ENCODE results near the gene ZNF280B. TPM values are rescaled to one million over a fixed set of nuclear protein-coding genes. Genes with fewer than 3 reads are reported as not detected.

ZNF280B gene
- total and polyA plus RNA-seq, 2 of the 13 experiments (the other 11 are each of a cell fraction or from before 2014, with no cell fraction given) = 3.7 to 3.9 TPM

DNA sequence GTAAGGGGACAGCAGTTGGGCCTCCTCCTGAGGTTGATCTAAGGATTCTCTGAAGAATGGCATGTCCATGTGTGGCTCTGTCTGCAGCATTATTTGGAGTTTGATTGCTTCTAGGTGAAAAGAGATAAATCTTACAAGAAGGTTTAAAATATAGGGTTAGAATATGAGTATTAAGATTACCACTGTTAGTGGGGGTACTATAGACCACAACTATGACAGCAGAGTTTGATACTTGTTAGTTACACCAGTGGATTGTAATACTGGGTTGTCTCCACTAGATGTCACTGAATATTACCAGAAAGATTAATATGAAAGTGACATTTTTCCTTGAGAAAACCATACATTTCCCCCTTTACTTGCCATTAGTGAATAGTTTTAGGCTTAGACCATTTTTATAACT lies 47.9 kb downstream of the ZNF280B start:
- Histone ChIP-seq H3K79me2 (ENCODE audit: insufficient read depth, low read length) (no peaks in the 10 kb centered on the region), H3K9me3 (ENCODE audit: low read length) (peaks cover 13% of the 10 kb centered on the region), H3K27me3 (ENCODE audit: control insufficient read depth in 1 of 2, insufficient read depth in 2 of 2, low read length in 2 of 2) (peaks cover 0 to 6% of the 10 kb centered on the region in 2 experiments; a peak in 1 of 5 replicates), H2AFZ (ENCODE audit: low read length) (no peak overlapping the region), H4K20me1 (ENCODE audit: insufficient read depth, low read length) (no peaks in the 10 kb centered on the region), H3K4me3 (replicated peaks in 1 of 3; ENCODE audit: insufficient read depth in 1 of 3, low read depth in 2 of 3, low read length in 3 of 3) (no peak overlapping the region), H3K36me3 (replicated peaks in 1 of 2; ENCODE audit: control insufficient read depth in 1 of 2, insufficient read depth in 2 of 2, low read length in 2 of 2) (no peaks in the 10 kb centered on the region), H3K9ac (ENCODE audit: insufficient read depth, low read depth, low read length) (no peak overlapping the region), H3K4me2 (ENCODE audit: low read depth, low read length) (no peak overlapping the region), H3K4me1 (ENCODE audit: insufficient read depth, low read length) (no peaks in the 10 kb centered on the region), H3K27ac (ENCODE audit: extremely low read length, insufficient read depth, low read length) (no peak overlapping the region)
- DNase-seq (ENCODE audit: low spot score) = peak; percentile 18
- FAIRE-seq = no peak
- POLR2A ChIA-PET = no interaction called here
- no peak for ATAC-seq
- intact Hi-C loops (cut with micrococcal nuclease; ENCODE audit: unreplicated experiment) (loop anchor here (10.0 kb wide), 1 partner anchor 124 kb away; no protein-coding TSS in a partner anchor), in situ Hi-C loops (cut with HindIII; ENCODE audit: extremely low pct_ligation_motif_present, low pct_unique_long_range_greater_than_20kb) (loop anchor here (5.0 kb wide), 1 partner anchor 92 kb away; no protein-coding TSS in a partner anchor)
- BruUV-seq (replicated peaks) = no TSS peak
- peak; percentile 28; the same call in 1 of the 2 replicates for TF ChIP-seq STAG1 (CRISPR knock-in tag; IDR thresholded peaks at IDR 0.05)
- no peak for TF ChIP-seq GATAD1 (CRISPR knock-in tag; IDR thresholded peaks at IDR 0.05)
- TF ChIP-seq, protein P1, sequence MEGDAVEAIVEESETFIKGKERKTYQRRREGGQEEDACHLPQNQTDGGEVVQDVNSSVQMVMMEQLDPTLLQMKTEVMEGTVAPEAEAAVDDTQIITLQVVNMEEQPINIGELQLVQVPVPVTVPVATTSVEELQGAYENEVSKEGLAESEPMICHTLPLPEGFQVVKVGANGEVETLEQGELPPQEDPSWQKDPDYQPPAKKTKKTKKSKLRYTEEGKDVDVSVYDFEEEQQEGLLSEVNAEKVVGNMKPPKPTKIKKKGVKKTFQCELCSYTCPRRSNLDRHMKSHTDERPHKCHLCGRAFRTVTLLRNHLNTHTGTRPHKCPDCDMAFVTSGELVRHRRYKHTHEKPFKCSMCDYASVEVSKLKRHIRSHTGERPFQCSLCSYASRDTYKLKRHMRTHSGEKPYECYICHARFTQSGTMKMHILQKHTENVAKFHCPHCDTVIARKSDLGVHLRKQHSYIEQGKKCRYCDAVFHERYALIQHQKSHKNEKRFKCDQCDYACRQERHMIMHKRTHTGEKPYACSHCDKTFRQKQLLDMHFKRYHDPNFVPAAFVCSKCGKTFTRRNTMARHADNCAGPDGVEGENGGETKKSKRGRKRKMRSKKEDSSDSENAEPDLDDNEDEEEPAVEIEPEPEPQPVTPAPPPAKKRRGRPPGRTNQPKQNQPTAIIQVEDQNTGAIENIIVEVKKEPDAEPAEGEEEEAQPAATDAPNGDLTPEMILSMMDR (CRISPR knock-in tag; IDR thresholded peaks at IDR 0.05) = peak; percentile 38; the same call in 1 of the 2 replicates
- TF ChIP-seq, protein P2, sequence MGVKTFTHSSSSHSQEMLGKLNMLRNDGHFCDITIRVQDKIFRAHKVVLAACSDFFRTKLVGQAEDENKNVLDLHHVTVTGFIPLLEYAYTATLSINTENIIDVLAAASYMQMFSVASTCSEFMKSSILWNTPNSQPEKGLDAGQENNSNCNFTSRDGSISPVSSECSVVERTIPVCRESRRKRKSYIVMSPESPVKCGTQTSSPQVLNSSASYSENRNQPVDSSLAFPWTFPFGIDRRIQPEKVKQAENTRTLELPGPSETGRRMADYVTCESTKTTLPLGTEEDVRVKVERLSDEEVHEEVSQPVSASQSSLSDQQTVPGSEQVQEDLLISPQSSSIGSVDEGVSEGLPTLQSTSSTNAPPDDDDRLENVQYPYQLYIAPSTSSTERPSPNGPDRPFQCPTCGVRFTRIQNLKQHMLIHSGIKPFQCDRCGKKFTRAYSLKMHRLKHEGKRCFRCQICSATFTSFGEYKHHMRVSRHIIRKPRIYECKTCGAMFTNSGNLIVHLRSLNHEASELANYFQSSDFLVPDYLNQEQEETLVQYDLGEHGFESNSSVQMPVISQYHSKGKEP (CRISPR knock-in tag; IDR thresholded peaks at IDR 0.05) = no peak
- CTCF ChIA-PET (ENCODE audit: low intra/inter-chr PET ratio, low total read pairs) = no interaction called here

DNA sequence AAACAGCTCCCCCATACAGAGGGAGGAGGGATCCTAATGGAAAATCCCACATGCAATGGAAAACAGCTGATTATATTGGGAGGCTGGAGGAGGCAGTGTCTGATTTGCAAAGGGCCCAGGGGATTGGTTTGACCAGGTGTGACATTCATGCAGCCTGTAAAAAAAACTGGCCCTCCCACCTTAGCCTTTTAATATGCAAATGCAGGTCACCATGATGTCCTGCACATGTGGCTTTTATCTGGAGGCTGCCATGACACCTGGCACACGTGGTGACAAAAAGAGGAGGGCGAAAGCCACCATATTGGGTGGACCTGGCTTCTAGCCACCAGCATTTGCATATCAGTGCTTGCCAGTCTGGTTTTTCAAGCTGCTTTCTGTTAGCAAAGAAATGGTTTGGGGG lies 48.5 kb downstream of the ZNF280B start:
- Histone ChIP-seq H3K9me3 (ENCODE audit: low read length) (peaks cover 13% of the 10 kb centered on the region), H3K4me2 (ENCODE audit: low read depth, low read length) (no peak overlapping the region), H3K27ac (ENCODE audit: extremely low read length, insufficient read depth, low read length) (no peak overlapping the region), H3K27me3 (ENCODE audit: control insufficient read depth in 1 of 2, insufficient read depth in 2 of 2, low read length in 2 of 2) (peaks cover 0 to 6% of the 10 kb centered on the region in 2 experiments; a peak in 1 of 5 replicates), H3K4me3 (replicated peaks in 1 of 3; ENCODE audit: insufficient read depth in 1 of 3, low read depth in 2 of 3, low read length in 3 of 3) (no peak overlapping the region), H3K36me3 (replicated peaks in 1 of 2; ENCODE audit: control insufficient read depth in 1 of 2, insufficient read depth in 2 of 2, low read length in 2 of 2) (no peaks in the 10 kb centered on the region), H3K79me2 (ENCODE audit: insufficient read depth, low read length) (no peaks in the 10 kb centered on the region), H4K20me1 (ENCODE audit: insufficient read depth, low read length) (no peaks in the 10 kb centered on the region), H3K4me1 (ENCODE audit: insufficient read depth, low read length) (no peaks in the 10 kb centered on the region), H2AFZ (ENCODE audit: low read length) (no peak overlapping the region), H3K9ac (ENCODE audit: insufficient read depth, low read depth, low read length) (no peak overlapping the region)
- no peak for DNase-seq (ENCODE audit: low spot score)
- no TSS peak for BruUV-seq (replicated peaks)
- ATAC-seq = no peak
- FAIRE-seq = no peak
- POLR2A ChIA-PET = no interaction called here
- WGBS (ENCODE audit: low lambda C conversion rate) = 20% methylated on average over 1 of the region's 2 CpGs
- CTCF ChIA-PET (ENCODE audit: low intra/inter-chr PET ratio, low total read pairs) = no interaction called here
- in situ Hi-C loops (cut with HindIII; ENCODE audit: extremely low pct_ligation_motif_present, low pct_unique_long_range_greater_than_20kb) (loop anchor here (5.0 kb wide), 1 partner anchor 92 kb away; no protein-coding TSS in a partner anchor), intact Hi-C loops (cut with micrococcal nuclease; ENCODE audit: unreplicated experiment) (loop anchor here (10.0 kb wide), 1 partner anchor 125 kb away; no protein-coding TSS in a partner anchor)
- TF ChIP-seq, protein P3, sequence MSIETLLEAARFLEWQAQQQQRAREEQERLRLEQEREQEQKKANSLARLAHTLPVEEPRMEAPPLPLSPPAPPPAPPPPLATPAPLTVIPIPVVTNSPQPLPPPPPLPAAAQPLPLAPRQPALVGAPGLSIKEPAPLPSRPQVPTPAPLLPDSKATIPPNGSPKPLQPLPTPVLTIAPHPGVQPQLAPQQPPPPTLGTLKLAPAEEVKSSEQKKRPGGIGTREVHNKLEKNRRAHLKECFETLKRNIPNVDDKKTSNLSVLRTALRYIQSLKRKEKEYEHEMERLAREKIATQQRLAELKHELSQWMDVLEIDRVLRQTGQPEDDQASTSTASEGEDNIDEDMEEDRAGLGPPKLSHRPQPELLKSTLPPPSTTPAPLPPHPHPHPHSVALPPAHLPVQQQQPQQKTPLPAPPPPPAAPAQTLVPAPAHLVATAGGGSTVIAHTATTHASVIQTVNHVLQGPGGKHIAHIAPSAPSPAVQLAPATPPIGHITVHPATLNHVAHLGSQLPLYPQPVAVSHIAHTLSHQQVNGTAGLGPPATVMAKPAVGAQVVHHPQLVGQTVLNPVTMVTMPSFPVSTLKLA (IDR thresholded peaks at IDR 0.05) = peak; percentile 76
- TF ChIP-seq, protein P4, sequence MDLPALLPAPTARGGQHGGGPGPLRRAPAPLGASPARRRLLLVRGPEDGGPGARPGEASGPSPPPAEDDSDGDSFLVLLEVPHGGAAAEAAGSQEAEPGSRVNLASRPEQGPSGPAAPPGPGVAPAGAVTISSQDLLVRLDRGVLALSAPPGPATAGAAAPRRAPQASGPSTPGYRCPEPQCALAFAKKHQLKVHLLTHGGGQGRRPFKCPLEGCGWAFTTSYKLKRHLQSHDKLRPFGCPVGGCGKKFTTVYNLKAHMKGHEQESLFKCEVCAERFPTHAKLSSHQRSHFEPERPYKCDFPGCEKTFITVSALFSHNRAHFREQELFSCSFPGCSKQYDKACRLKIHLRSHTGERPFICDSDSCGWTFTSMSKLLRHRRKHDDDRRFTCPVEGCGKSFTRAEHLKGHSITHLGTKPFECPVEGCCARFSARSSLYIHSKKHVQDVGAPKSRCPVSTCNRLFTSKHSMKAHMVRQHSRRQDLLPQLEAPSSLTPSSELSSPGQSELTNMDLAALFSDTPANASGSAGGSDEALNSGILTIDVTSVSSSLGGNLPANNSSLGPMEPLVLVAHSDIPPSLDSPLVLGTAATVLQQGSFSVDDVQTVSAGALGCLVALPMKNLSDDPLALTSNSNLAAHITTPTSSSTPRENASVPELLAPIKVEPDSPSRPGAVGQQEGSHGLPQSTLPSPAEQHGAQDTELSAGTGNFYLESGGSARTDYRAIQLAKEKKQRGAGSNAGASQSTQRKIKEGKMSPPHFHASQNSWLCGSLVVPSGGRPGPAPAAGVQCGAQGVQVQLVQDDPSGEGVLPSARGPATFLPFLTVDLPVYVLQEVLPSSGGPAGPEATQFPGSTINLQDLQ (CRISPR knock-in tag; IDR thresholded peaks at IDR 0.05) = no peak
- TF ChIP-seq ONECUT2 (CRISPR knock-in tag; IDR thresholded peaks at IDR 0.05) = no peak

Data from HepG2 (cell line).